ENCODE measurements around the gene SCYL1. TPM values are rescaled to one million over a fixed set of nuclear protein-coding genes. Genes with fewer than 3 reads are reported as not detected.
"Not testable (repeated sequence)": the region's sequence is repeated elsewhere in the genome, so short reads cannot be mapped to it uniquely, and the experiment has no call there.

SCYL1 gene
- total RNA-seq, 1 donor from 2014 or later, result 82.4 TPM

GRCh38 chr11:65504674-65505465 lies 20.0 kb upstream of the SCYL1 start:
- intact Hi-C loops (cut with micrococcal nuclease), result no loop called here

GRCh38 chr11:65505466-65506289 lies 19.2 kb upstream of the SCYL1 start:
- intact Hi-C loops (cut with micrococcal nuclease), result loop anchor here (2.0 kb wide), 1 partner anchor 79 kb away; no protein-coding TSS in a partner anchor

GRCh38 chr11:65506290-65506771 lies 18.6 kb upstream of the SCYL1 start:
- intact Hi-C loops (cut with micrococcal nuclease), result loop anchor here (2.0 kb wide), 1 partner anchor 80 kb away; no protein-coding TSS in a partner anchor

- intact Hi-C loops (cut with micrococcal nuclease), result loop anchor here (2.0 kb wide), 1 partner anchor 80 kb away; no protein-coding TSS in a partner anchor
Observed at GRCh38 chr11:65506772-65507505, 17.9 kb upstream of the SCYL1 start.

- intact Hi-C loops (cut with micrococcal nuclease), result not testable (repeated sequence)
Observed at GRCh38 chr11:65512311-65512710, 12.6 kb upstream of the SCYL1 start.

- intact Hi-C loops (cut with micrococcal nuclease), result no loop called here
Observed at GRCh38 chr11:65516135-65516968, 8.5 kb upstream of the SCYL1 start.

- intact Hi-C loops (cut with micrococcal nuclease), result not testable (repeated sequence)
Observed at GRCh38 chr11:65518941-65519549, 5.8 kb upstream of the SCYL1 start.

- intact Hi-C loops (cut with micrococcal nuclease), result not testable (repeated sequence)
Observed at GRCh38 chr11:65521777-65522521, 2.9 kb upstream of the SCYL1 start.

- intact Hi-C loops (cut with micrococcal nuclease), result not testable (repeated sequence)
Observed at GRCh38 chr11:65522718-65523630, 1.9 kb upstream of the SCYL1 start.

GRCh38 chr11:65523631-65523968 lies 1.3 kb upstream of the SCYL1 start:
- intact Hi-C loops (cut with micrococcal nuclease), result not testable (repeated sequence)

- intact Hi-C loops (cut with micrococcal nuclease), result loop anchor here (2.0 kb wide), 1 partner anchor 49 kb away; the partner anchor contains the start of gene FAM89B
Observed at GRCh38 chr11:65524014-65524740, 706 bp upstream of the SCYL1 start.

GRCh38 chr11:65525546-65526480 lies 930 bp downstream of the SCYL1 start:
- intact Hi-C loops (cut with micrococcal nuclease), result loop anchor here (1.0 to 5.0 kb wide), 5 partner anchors 14 to 394 kb away; partner anchors contain the start of genes FAM89B, PCNX3 and SYVN1

- intact Hi-C loops (cut with micrococcal nuclease), result loop anchor here (5.0 kb wide), 1 partner anchor 394 kb away; the partner anchor contains the start of gene SYVN1
Observed at GRCh38 chr11:65526744-65527143, 1.9 kb downstream of the SCYL1 start.

- intact Hi-C loops (cut with micrococcal nuclease), result loop anchor here (5.0 kb wide), 1 partner anchor 397 kb away; the partner anchor contains the start of gene SYVN1
Observed at GRCh38 chr11:65528819-65529350, 4.0 kb downstream of the SCYL1 start.

- intact Hi-C loops (cut with micrococcal nuclease), result loop anchor here (5.0 kb wide), 1 partner anchor 397 kb away; the partner anchor contains the start of gene SYVN1
Observed at GRCh38 chr11:65529475-65530156, 4.7 kb downstream of the SCYL1 start.
